Mesenchymal stem cell (in vitro differentiated cells and primary cell): Measurements from ENCODE around the gene RHOB.

Source experiments
- DNase-seq: peaks from one replicate; pipeline ENCODE4 v3.0.0-alpha.2; 2013
- H2AFZ ChIP-seq: one replicate; pipeline ENCODE4 v1.6.1; 2013; ENCODE audit warnings: low read depth, mild to moderate bottlenecking, control low read depth, inconsistent platforms, low read length, moderate library complexity
- H2AK5ac ChIP-seq: 2 replicates; pipeline ENCODE4 v1.6.1; 2013; ENCODE audit warnings: low read length, moderate library complexity, mild to moderate bottlenecking, inconsistent platforms; ENCODE audit not compliant: severe bottlenecking
- H2BK120ac ChIP-seq: one replicate; pipeline ENCODE4 v1.6.1; 2013; ENCODE audit warnings: low read depth, mild to moderate bottlenecking, inconsistent platforms, low read length, moderate library complexity
- H2BK12ac ChIP-seq, 2 experiments: one replicate each; pipeline ENCODE4 v1.6.1; 2013; ENCODE audit warnings: inconsistent platforms in 2 of 2, low read length in 2 of 2, mild to moderate bottlenecking in 2 of 2, moderate library complexity in 2 of 2, control low read depth in 1 of 2
- H2BK15ac ChIP-seq: one replicate; pipeline ENCODE4 v1.6.1; 2013; ENCODE audit warnings: mild to moderate bottlenecking, low read depth, inconsistent platforms; ENCODE audit not compliant: poor library complexity, severe bottlenecking
- H2BK5ac ChIP-seq: 2 replicates; pipeline ENCODE4 v1.6.1; 2013; ENCODE audit warnings: low read depth, mild to moderate bottlenecking, low read length, control low read depth, inconsistent platforms; ENCODE audit not compliant: poor library complexity, severe bottlenecking
- H3K14ac ChIP-seq, 2 experiments: one replicate each; pipeline ENCODE4 v1.6.1; 2013; ENCODE audit warnings: inconsistent platforms in 2 of 2, low read length in 2 of 2, control low read depth in 1 of 2, mild to moderate bottlenecking in 1 of 2, moderate library complexity in 1 of 2
- H3K18ac ChIP-seq, 2 experiments: one replicate each; pipeline ENCODE4 v1.6.1; 2013; ENCODE audit warnings: inconsistent platforms in 2 of 2, low read length in 2 of 2, control low read depth in 1 of 2, low read depth in 1 of 2, mild to moderate bottlenecking in 1 of 2
- H3K23ac ChIP-seq, 2 experiments: one replicate each; pipeline ENCODE4 v1.6.1; 2013; ENCODE audit warnings: inconsistent platforms in 2 of 2, low read length in 2 of 2, mild to moderate bottlenecking in 2 of 2, moderate library complexity in 2 of 2, control low read depth in 1 of 2
- H3K27ac ChIP-seq: 2 replicates; pipeline ENCODE4 v1.5.1; 2013; ENCODE audit warnings: mild to moderate bottlenecking, moderate library complexity, low read length, control low read depth, inconsistent platforms; ENCODE audit not compliant: poor library complexity, severe bottlenecking
- H3K27me3 ChIP-seq, 2 experiments: 2 replicates each; pipeline versions ENCODE4 v1.6.1 to v1.7.0; 2013; ENCODE audit warnings: low read length in 2 of 2, mild to moderate bottlenecking in 2 of 2, moderate library complexity in 2 of 2, control low read depth in 1 of 2, inconsistent platforms in 1 of 2; ENCODE audit not compliant: control insufficient read depth in 1 of 2, insufficient read depth in 1 of 2
- H3K36me3 ChIP-seq, 2 experiments: 2 replicates each; pipeline versions ENCODE4 v1.6.1 to v1.7.0; 2013; ENCODE audit warnings: low read length in 2 of 2, control low read depth in 1 of 2, inconsistent platforms in 1 of 2, low read depth in 1 of 2, mild to moderate bottlenecking in 1 of 2; ENCODE audit not compliant: insufficient read depth in 2 of 2, control insufficient read depth in 1 of 2
- H3K4ac ChIP-seq, 2 experiments: one replicate each; pipeline ENCODE4 v1.6.1; 2013; ENCODE audit warnings: inconsistent platforms in 2 of 2, low read length in 2 of 2, mild to moderate bottlenecking in 2 of 2, moderate library complexity in 2 of 2, control low read depth in 1 of 2, low read depth in 1 of 2
- H3K4me1 ChIP-seq: 2 replicates; pipeline ENCODE4 v1.6.1; 2013; ENCODE audit warnings: low read depth, low read length, control low read depth; ENCODE audit not compliant: control insufficient read depth, insufficient read depth
- H3K4me2 ChIP-seq: 2 replicates; pipeline ENCODE4 v1.6.1; 2013; ENCODE audit warnings: low read length, mild to moderate bottlenecking, inconsistent platforms; ENCODE audit not compliant: poor library complexity, severe bottlenecking
- H3K4me3 ChIP-seq, 2 experiments: 2 replicates each; pipeline versions ENCODE4 v1.5.1 to v1.7.0; 2013; ENCODE audit warnings: low read length in 2 of 2, mild to moderate bottlenecking in 2 of 2, control low read depth in 1 of 2, low read depth in 1 of 2; ENCODE audit not compliant: insufficient read depth in 1 of 2
- H3K79me1 ChIP-seq: replicated peaks from 2 replicates; pipeline ENCODE4 v1.6.1; 2013; ENCODE audit warnings: mild to moderate bottlenecking, control low read depth, low read length, inconsistent platforms; ENCODE audit not compliant: poor library complexity, severe bottlenecking
- H3K9ac ChIP-seq: 2 replicates; pipeline ENCODE4 v1.7.0; 2013; ENCODE audit warnings: mild to moderate bottlenecking, low read length, moderate library complexity
- H3K9me3 ChIP-seq: 2 replicates; pipeline ENCODE4 v1.7.0; 2013; ENCODE audit warnings: mild to moderate bottlenecking, low read length; ENCODE audit not compliant: control insufficient read depth
- H4K8ac ChIP-seq: one replicate; pipeline ENCODE4 v1.6.1; 2013; ENCODE audit warnings: inconsistent platforms, mild to moderate bottlenecking, low read length, moderate library complexity
- H4K91ac ChIP-seq: one replicate; pipeline ENCODE4 v1.6.1; 2013; ENCODE audit warnings: mild to moderate bottlenecking, low read length, inconsistent platforms
- WGBS: methylation state at CpG from one replicate; pipeline ENCODE4 v1.1.7; 2013; ENCODE audit warnings: mixed read lengths; 5-methylcytosine and 5-hydroxymethylcytosine counted together

Gene RHOB

DNA sequence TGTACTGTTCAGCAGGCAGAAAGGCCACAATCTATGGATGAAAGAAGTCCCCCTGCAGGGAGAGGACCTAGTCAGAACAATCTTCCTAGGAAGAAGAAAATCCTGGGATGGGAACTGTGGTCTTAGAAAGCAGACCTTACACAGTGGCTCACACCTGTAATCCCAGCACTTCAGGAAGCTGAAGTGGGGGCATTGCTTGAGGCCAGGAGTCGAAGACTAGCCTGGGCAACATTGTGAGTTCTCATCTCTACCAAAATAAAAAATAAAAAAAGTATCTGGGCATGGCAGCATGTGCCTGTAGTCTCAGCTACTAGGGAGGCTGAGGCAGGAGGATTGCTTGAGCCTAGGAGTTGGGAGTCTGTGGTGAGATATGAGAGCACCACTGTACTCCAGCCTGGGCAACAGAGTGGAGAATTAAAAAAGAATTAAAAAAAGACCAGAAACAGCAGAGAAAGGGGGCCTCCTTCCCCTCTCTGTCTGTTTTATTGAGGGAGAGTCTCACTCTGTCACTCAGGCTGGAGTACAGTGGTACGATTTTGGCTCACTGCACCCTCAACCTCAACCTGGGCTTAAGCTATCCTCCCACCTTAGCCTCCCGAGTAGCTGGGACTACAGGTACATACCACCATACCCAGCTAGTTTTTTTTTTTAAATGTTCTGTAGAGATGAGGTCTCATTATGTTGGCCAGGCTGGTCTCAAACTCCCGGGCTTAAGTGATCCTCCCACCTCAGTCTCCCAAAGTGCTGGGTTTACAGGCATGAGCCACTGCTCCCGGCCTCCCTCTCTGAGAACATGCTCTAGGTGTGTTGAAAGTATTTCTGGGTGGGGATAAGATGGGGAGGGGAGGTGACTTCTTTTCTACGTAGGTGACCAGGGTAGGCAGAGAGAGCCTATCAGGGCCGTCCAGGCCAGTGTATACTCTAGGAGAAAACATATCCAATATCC lies 7.4 kb downstream of the RHOB start:
- WGBS: 86% methylated on average over 3 of the region's 7 CpGs
- Histone ChIP-seq H2BK120ac (no peak overlapping the region), H4K91ac (no peak overlapping the region), H3K27ac (no peak overlapping the region), H3K79me1 (no peaks in the 10 kb centered on the region), H4K8ac (no peak overlapping the region), H3K4me2 (no peak overlapping the region), H3K4me3 (no peak overlapping the region), H2BK12ac (no peak overlapping the region), H2BK5ac (no peak overlapping the region), H2AK5ac (peak overlapping the region; percentile 49), H3K9ac (no peak overlapping the region), H3K36me3 (no peaks in the 10 kb centered on the region), H2BK15ac (peak overlapping the region; percentile 37), H3K27me3 (no peaks in the 10 kb centered on the region), H3K9me3 (no peaks in the 10 kb centered on the region), H3K4me1 (peaks cover 10% of the 10 kb centered on the region), H3K23ac (no peak overlapping the region), H3K18ac (no peak overlapping the region), H2AFZ (no peak overlapping the region), H3K14ac (no peak overlapping the region), H3K4ac (no peak overlapping the region)
- DNase-seq: no peak

DNA sequence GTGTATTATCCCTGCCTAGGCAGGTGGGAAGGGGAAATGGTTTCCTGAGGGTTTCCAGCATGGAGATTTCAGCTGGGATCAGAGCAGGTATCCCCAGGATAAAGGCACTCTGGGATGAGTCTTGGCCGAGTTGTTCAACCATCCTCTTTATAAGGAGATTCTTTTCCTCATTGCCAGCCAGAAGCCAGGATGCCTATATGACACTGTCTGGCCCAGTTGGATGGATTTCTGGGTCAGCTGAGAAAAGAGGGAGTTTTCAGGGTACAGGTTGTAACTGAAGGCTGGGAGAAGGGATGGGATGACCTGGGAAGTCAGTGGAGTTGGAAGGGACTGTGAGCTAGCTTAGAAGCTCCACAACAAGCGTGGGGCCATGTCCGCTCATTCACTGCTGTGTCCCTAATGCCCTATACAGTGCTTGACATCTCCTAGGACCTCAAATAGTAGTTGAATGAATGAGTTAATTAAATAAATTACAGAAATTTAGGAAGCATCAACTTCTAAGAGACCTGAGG lies 8.3 kb downstream of the RHOB start:
- H3K4ac ChIP-seq: no peak overlapping the region
- peak overlapping the region in 1 of 2 experiments; percentile 18 for H3K18ac ChIP-seq
- no peak overlapping the region for H2AFZ ChIP-seq
- peaks cover 10% of the 10 kb centered on the region for H3K4me1 ChIP-seq
- H3K27me3 ChIP-seq: no peaks in the 10 kb centered on the region
- peak overlapping the region; percentile 4 for H4K8ac ChIP-seq
- no peak overlapping the region for H3K4me2 ChIP-seq
- no peak overlapping the region for H2BK120ac ChIP-seq
- no peaks in the 10 kb centered on the region for H3K36me3 ChIP-seq
- WGBS: 94% methylated on average over 2 of the region's 3 CpGs
- no peak overlapping the region for H3K14ac ChIP-seq
- no peaks in the 10 kb centered on the region for H3K9me3 ChIP-seq
- no peak overlapping the region for H2BK15ac ChIP-seq
- peak overlapping the region; percentile 93 for H2AK5ac ChIP-seq
- no peak for DNase-seq
- no peak overlapping the region for H4K91ac ChIP-seq
- H2BK5ac ChIP-seq: no peak overlapping the region
- H2BK12ac ChIP-seq: no peak overlapping the region
- H3K23ac ChIP-seq: no peak overlapping the region
- no peak overlapping the region for H3K4me3 ChIP-seq
- no peak overlapping the region for H3K9ac ChIP-seq
- H3K79me1 ChIP-seq: no peaks in the 10 kb centered on the region
- H3K27ac ChIP-seq: no peak overlapping the region

DNA sequence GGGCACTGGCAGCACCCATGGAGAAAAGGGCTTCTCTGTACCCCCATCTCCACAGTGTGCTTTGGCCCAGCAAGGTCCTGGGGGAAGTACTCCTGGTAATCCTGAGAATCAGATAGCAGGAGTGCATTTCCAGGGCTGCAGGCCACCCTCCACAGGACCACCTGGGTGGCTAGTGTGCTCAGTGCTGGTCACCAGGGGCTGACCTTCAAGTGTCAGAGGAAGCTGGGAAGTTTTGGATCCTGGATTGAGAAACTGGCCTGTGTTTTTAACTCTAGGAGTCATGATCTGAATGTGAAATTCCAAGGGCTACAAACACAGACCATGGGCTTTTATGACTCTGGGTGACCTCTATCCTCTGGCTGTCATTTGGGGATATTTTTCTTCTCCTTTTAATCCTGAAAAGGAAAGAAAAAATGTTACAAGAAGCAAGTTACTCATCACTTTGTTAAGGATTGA lies 9.3 kb downstream of the RHOB start:
- H3K4me1 ChIP-seq: peaks cover 6% of the 10 kb centered on the region
- peak overlapping the region; percentile 16 for H3K27ac ChIP-seq
- no peak overlapping the region for H2AFZ ChIP-seq
- H3K4ac ChIP-seq: peak overlapping the region in 1 of 2 experiments; percentile 4
- no peak overlapping the region for H3K4me2 ChIP-seq
- peak overlapping the region; percentile 21 for H2AK5ac ChIP-seq
- no peak overlapping the region for H3K14ac ChIP-seq
- no peak overlapping the region for H4K8ac ChIP-seq
- H3K36me3 ChIP-seq: no peaks in the 10 kb centered on the region
- peak overlapping the region in 1 of 2 experiments; percentile 65 for H2BK12ac ChIP-seq
- H3K4me3 ChIP-seq: no peak overlapping the region
- H2BK15ac ChIP-seq: no peak overlapping the region
- no peaks in the 10 kb centered on the region for H3K9me3 ChIP-seq
- no peak overlapping the region for H4K91ac ChIP-seq
- H2BK120ac ChIP-seq: no peak overlapping the region
- no peaks in the 10 kb centered on the region for H3K27me3 ChIP-seq
- H3K18ac ChIP-seq: peak overlapping the region in 1 of 2 experiments; percentile 37
- no peak overlapping the region for H3K23ac ChIP-seq
- no peak overlapping the region for H3K9ac ChIP-seq
- H3K79me1 ChIP-seq: no peaks in the 10 kb centered on the region
- DNase-seq: peak; percentile 62
- H2BK5ac ChIP-seq: no peak overlapping the region

DNA sequence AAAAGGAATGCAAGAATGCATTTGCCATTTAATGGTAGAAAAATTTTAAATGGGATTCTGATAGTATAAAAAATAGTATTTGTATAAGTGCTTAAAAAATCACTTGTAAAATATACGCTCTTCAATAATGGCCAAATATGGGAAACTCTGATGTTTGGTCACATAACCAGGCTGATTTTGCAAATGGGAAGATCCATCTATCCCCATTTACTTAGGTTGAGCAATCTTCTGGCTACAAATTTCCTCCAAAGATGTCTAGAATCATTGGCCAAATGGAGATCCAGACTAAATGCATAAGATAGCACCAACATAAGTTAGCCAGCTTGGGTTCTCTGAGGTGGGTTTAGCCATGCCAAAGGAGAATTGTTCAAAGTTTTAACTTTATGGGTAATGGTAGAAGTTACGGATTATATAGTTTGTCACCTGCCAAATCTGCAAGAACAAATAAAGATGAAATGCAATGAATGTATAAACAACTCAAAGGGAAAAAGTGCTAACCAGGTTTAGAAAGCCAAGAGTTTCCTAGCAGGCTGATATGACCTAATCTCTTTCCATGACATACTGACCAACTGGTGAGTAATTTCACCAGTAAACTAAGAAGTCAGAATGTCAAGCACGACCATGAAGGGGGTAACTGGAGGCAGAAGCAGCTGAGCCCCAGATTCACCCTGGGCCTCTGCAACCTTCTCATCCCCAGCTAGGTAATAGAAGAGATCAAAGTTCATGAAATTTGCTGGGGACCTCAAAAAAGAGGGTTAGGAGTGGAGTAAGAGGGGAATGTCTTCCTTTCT lies 10.0 kb downstream of the RHOB start:
- no peak overlapping the region for H3K4me2 ChIP-seq
- no peak overlapping the region for H3K18ac ChIP-seq
- H4K8ac ChIP-seq: no peak overlapping the region
- no peak overlapping the region for H3K4me3 ChIP-seq
- no peak overlapping the region for H3K23ac ChIP-seq
- WGBS: 100% methylated on average over 1 of the region's 3 CpGs
- no peak overlapping the region for H3K4ac ChIP-seq
- no peaks in the 10 kb centered on the region for H3K27me3 ChIP-seq
- H3K9ac ChIP-seq: no peak overlapping the region
- DNase-seq: peak; percentile 86
- H3K36me3 ChIP-seq: no peaks in the 10 kb centered on the region
- no peak overlapping the region for H4K91ac ChIP-seq
- no peaks in the 10 kb centered on the region for H3K79me1 ChIP-seq
- no peak overlapping the region for H2BK12ac ChIP-seq
- H3K4me1 ChIP-seq: peaks cover 6% of the 10 kb centered on the region
- H2BK120ac ChIP-seq: no peak overlapping the region
- H2BK15ac ChIP-seq: no peak overlapping the region
- no peak overlapping the region for H3K27ac ChIP-seq
- no peaks in the 10 kb centered on the region for H3K9me3 ChIP-seq
- no peak overlapping the region for H2AFZ ChIP-seq
- H2AK5ac ChIP-seq: no peak overlapping the region
- no peak overlapping the region for H2BK5ac ChIP-seq
- no peak overlapping the region for H3K14ac ChIP-seq
